Coronary artery (tissue), 2 donors: ENCODE data around the gene SELENON.
A peak's percentile ranks its signal among the peaks of the same experiment; 100 is the strongest.

Experiments
- DNase-seq: peaks from one replicate; pipeline ENCODE4 v3.0.0-alpha.2; 2017; ENCODE audit warnings: low spot score
- H3K27ac ChIP-seq, 2 donors: fragments of 200-600 bp; sonication (generic); one replicate each; pipeline ENCODE4 v1.5.1; 2016 to 2019
- H3K4me3 ChIP-seq: fragments of 200-600 bp; sonication (generic); 2 replicates; pipeline ENCODE4 v1.5.1; 2016; ENCODE audit warnings: mild to moderate bottlenecking, moderate library complexity
- CTCF ChIP-seq: fragments of 200-600 bp; sonication (generic); IDR thresholded peaks from one replicate; pipeline ENCODE4 v1.5.1; 2019; ENCODE audit warnings: antibody characterized with exemption

Gene SELENON

GRCh38 chr1:25799352-25799934 is 550 bp upstream of the SELENON start:
- peak overlapping the region; percentile 76 to 95 for H3K27ac ChIP-seq
- TF ChIP-seq CTCF, result no peak
- peak overlapping the region; percentile 88 for H3K4me3 ChIP-seq
- DNase-seq, result no peak

GRCh38 chr1:25800703-25801377 is 847 bp downstream of the SELENON start:
- no peak for DNase-seq
- Histone ChIP-seq H3K27ac (peak overlapping the region; percentile 81 to 95), H3K4me3 (peak overlapping the region; percentile 88)
- TF ChIP-seq CTCF, result no peak

- DNase-seq, result peak; percentile 70
- no peak overlapping the region for H3K4me3 ChIP-seq
- TF ChIP-seq CTCF, result no peak
- no peak overlapping the region for H3K27ac ChIP-seq
These were observed 2.9 kb downstream of the SELENON start for GRCh38 chr1:25802915-25803314.

GRCh38 chr1:25803368-25803767 is 3.4 kb downstream of the SELENON start:
- Histone ChIP-seq H3K27ac (no peak overlapping the region), H3K4me3 (no peak overlapping the region)
- TF ChIP-seq CTCF, result no peak
- no peak for DNase-seq

GRCh38 chr1:25804244-25804963 is 4.4 kb downstream of the SELENON start:
- H3K27ac ChIP-seq, result peak overlapping the region; percentile 12 to 83
- no peak for TF ChIP-seq CTCF
- DNase-seq, result no peak
- H3K4me3 ChIP-seq, result no peak overlapping the region

- Histone ChIP-seq H3K4me3 (no peak overlapping the region), H3K27ac (peak overlapping the region; percentile 12 to 83)
- no peak for DNase-seq
- no peak for TF ChIP-seq CTCF
These were observed 5.2 kb downstream of the SELENON start for GRCh38 chr1:25804964-25805862.
